Esophagus (tissue), 2 donors: ENCODE measurements around the gene HELQ. TPM values are rescaled to one million over a fixed set of nuclear protein-coding genes. Genes with fewer than 3 reads are reported as not detected.
"Not testable (repeated sequence)": the region's sequence is repeated elsewhere in the genome, so short reads cannot be mapped to it uniquely, and the experiment has no call there.

Experiments
- H3K27ac ChIP-seq, 2 donors: one replicate each; pipeline ENCODE4 v1.5.1; 2013; ENCODE audit warnings: low read depth in 2 of 2, mild to moderate bottlenecking in 2 of 2, inconsistent platforms in 1 of 2, low read length in 1 of 2, moderate library complexity in 1 of 2
- H3K27me3 ChIP-seq, 2 donors: one replicate each; pipeline ENCODE4 v1.6.1; 2013; ENCODE audit warnings: low read length in 2 of 2, control low read depth in 1 of 2, mild to moderate bottlenecking in 1 of 2; ENCODE audit not compliant: insufficient read depth in 2 of 2, control insufficient read depth in 1 of 2
- H3K36me3 ChIP-seq, 2 donors: one replicate each; pipeline ENCODE4 v1.6.1; 2013; ENCODE audit warnings: low read length in 1 of 2; ENCODE audit not compliant: control insufficient read depth in 2 of 2, insufficient read depth in 2 of 2
- H3K4me1 ChIP-seq, 2 donors: one replicate each; pipeline ENCODE4 v1.6.1; 2013; ENCODE audit warnings: low read length in 1 of 2; ENCODE audit not compliant: control insufficient read depth in 2 of 2, insufficient read depth in 2 of 2
- H3K4me3 ChIP-seq, 2 donors: one replicate each; pipeline ENCODE4 v1.5.1; 2013; ENCODE audit warnings: low read length in 2 of 2, mild to moderate bottlenecking in 2 of 2, low read depth in 1 of 2, moderate library complexity in 1 of 2
- H3K9me3 ChIP-seq, 2 donors: one replicate each; pipeline ENCODE4 v1.6.1; 2013; ENCODE audit warnings: mild to moderate bottlenecking in 2 of 2, low read depth in 1 of 2, low read length in 1 of 2, moderate library complexity in 1 of 2; ENCODE audit not compliant: control insufficient read depth in 2 of 2, insufficient read depth in 1 of 2
- WGBS, 2 donors: extraction: QIAGEN DNeasy Blood & Tissue Kit; methylation state at CpG; one replicate each; pipeline ENCODE4 v1.1.7; 2013; 5-methylcytosine and 5-hydroxymethylcytosine counted together
- polyA plus RNA-seq, 2 donors: library from polyadenylated mRNA; stranded (reverse); fragments of 200-250 nt; gene quantifications; one replicate each; pipeline ENCODE4 v1.2.3, GENCODE V29; 2013
- donor health status: healthy with polysubstance abuse.
- donor health status: Bipolar disorder and iron deficiency.

HELQ gene
- polyA plus RNA-seq, 2 donors, result 4.3 to 6.6 TPM

DNA sequence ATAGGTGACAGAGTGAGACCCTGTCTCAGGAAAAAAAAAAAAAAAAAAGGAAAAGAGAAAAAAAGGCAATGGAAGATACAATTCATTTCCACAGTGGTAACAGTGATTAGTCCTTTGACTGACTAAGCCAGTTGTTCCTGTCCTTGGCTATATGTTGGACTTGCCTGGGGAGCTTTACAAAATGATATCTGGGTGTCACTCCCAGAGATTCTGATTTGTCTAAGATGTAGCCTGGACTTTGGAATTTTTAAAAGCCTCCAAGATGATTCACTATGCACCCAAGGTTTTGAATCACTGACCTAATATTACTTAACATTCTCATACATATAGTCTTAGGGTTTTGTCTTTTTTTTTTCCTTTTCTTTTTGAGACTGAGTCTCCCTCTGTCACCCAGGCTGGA, 16.9 kb downstream of the HELQ start:
- H3K36me3 ChIP-seq, result peaks cover 3 to 8% of the 10 kb centered on the region in 2 donors

DNA sequence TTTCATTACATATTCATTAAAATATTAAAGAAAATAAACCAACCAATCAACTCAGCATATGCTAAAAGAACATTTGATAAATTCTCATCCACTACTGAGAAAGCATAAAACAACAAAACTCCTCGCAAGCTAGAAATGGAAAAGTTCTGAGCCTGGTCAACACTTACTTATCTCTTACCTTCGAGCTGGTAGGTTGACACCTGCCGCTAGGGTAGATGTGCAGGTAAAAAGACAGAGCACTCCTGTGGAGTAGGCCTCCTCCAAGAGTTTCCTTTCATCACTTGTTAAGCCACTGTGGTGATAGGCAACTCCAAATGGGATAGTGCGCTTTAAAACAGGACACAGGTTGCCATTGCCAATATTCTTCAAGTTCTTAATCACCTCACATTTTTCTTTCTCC, 18.9 kb downstream of the HELQ start:
- Histone ChIP-seq H3K36me3 (peaks cover under 1 to 6% of the 10 kb centered on the region in 2 donors), H3K4me3 (no peak overlapping the region), H3K9me3 (no peaks in the 10 kb centered on the region), H3K27ac (no peak overlapping the region), H3K27me3 (no peaks in the 10 kb centered on the region), H3K4me1 (no peaks in the 10 kb centered on the region)
- WGBS, 2 donors, result 88 to 96% methylated on average over 4 of the region's 4 CpGs

More for the DNA sequence above, 16.9 kb downstream of the HELQ start:
- Histone ChIP-seq H3K27me3 (no peaks in the 10 kb centered on the region), H3K4me1 (no peaks in the 10 kb centered on the region), H3K27ac (no peak overlapping the region), H3K9me3 (no peaks in the 10 kb centered on the region), H3K4me3 (no peak overlapping the region)

DNA sequence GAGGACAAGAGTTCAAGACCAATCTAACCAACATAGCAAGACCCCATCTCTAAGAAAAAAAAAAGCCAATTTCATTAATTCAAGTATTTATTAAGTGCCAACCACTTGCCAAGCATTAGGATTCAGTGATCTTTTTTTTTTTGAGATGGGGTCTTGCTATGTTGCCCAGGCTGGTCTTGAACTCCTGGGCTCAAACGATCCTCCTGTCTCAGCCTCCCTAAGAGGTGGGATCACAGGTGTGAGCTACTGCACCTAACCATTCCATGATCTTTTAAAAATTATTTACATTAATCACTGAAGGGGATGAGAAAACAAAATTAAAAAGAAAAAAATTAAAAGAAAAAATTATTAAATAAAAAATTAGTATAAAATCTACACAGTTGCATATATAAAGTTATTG, 24.4 kb downstream of the HELQ start:
- H3K9me3 ChIP-seq, result no peaks in the 10 kb centered on the region
- H3K4me1 ChIP-seq, result no peaks in the 10 kb centered on the region
- no peak overlapping the region for H3K4me3 ChIP-seq
- no peaks in the 10 kb centered on the region for H3K27me3 ChIP-seq
- no peak overlapping the region for H3K27ac ChIP-seq
- WGBS, 2 donors, result 95 to 98% methylated on average over 1 of the region's 1 CpG
- H3K36me3 ChIP-seq, result peaks cover 0 to 3% of the 10 kb centered on the region in 2 donors

DNA sequence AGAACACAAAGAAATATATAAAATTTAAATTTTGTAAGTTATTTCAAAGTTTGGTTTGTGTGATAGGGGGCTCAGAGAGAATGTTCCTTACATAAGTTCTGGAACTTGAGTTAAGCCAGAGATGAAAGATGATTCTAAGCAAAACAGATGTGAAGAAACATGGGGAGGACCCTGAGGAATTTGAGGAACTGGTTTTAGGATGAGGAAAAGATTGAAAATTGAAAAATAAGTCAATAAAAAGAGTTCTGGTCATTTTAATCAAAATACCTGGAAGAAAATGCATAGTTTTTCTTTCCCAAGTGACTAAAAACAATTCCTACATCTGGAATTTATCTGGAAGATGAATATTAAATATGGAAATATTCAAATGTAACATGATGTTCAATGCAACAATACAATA, 37.4 kb downstream of the HELQ start:
- Histone ChIP-seq H3K9me3 (no peaks in the 10 kb centered on the region), H3K27me3 (no peaks in the 10 kb centered on the region), H3K4me1 (no peaks in the 10 kb centered on the region), H3K36me3 (peaks cover 4% of the 10 kb centered on the region in 2 donors), H3K4me3 (no peak overlapping the region), H3K27ac (no peak overlapping the region)

DNA sequence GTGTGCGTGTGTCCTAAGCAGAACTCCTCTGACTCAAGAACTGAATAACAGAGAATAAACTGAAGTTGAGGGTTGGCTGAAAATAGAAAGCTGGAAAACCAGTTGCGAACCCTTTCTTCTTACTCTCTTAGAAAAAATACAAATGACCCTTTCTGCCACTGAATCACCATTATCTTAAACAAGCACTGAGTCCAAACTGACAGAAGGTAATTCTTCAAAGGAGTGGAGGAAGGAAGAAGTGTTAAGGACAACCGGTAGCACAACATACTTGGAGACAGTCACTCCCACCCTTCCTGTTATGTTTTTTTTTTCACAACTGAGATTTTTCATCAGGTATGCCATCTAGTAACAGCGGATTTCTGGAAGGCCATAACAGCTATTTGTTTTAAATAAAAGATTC, 38.1 kb downstream of the HELQ start:
- peak overlapping the region in 1 of 2 donors; percentile 15 for H3K27ac ChIP-seq
- no peaks in the 10 kb centered on the region for H3K4me1 ChIP-seq
- 81 to 85% methylated on average over 4 of the region's 4 CpGs for WGBS, 2 donors
- H3K27me3 ChIP-seq, result no peaks in the 10 kb centered on the region
- no peak overlapping the region for H3K4me3 ChIP-seq
- peaks cover 4% of the 10 kb centered on the region in 2 donors for H3K36me3 ChIP-seq
- H3K9me3 ChIP-seq, result no peaks in the 10 kb centered on the region

DNA sequence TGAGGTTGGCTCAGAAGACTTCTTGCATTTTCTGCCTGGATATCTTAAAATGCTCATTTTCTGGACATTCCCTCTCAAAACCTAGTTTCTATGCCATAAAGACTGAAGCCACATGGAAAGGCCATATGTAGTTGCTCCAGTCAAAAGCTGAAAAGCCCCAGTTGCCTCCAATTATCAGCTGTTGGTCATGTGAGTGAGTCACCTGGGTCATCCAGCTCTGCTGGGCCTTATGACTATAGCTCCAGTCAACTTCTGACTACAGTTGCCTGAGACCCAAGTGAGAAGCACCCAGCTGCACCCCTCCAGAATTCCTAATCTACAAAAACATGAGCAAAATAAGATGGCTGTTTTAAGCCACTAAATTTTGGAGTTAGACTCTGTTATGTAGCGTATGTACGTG, 41.9 kb downstream of the HELQ start:
- whole genome bisulfite sequencing, 2 donors, result 96 to 97% methylated on average over 2 of the region's 2 CpGs
- no peaks in the 10 kb centered on the region for H3K9me3 ChIP-seq
- no peak overlapping the region for H3K4me3 ChIP-seq
- H3K27ac ChIP-seq, result no peak overlapping the region
- no peaks in the 10 kb centered on the region for H3K27me3 ChIP-seq
- H3K4me1 ChIP-seq, result no peaks in the 10 kb centered on the region
- peaks cover 4% of the 10 kb centered on the region in 2 donors for H3K36me3 ChIP-seq

DNA sequence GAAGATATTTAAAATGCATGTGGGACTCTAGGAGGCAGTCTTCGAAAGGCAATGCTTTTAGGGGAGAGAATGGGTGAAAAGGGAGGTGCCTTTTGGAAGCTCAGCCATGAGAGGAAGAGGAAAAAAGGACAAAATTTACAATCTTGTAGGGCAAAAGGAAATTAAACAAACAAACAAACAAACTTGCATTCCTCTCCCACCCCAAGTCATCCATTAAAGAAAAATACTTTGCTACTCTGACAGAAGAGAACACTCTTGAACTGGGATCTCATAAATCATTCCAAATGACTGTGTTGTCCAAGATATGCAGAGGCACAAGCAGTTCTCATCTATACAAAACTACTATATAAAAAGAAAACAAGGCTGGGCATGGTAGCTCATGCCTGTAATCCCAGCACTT, 46.7 kb downstream of the HELQ start:
- no peak overlapping the region for H3K27ac ChIP-seq
- peaks cover 0 to 4% of the 10 kb centered on the region in 2 donors for H3K36me3 ChIP-seq
- no peaks in the 10 kb centered on the region for H3K4me1 ChIP-seq
- WGBS, 2 donors, result 93 to 100% methylated on average over 1 of the region's 1 CpG
- H3K4me3 ChIP-seq, result no peak overlapping the region
- no peaks in the 10 kb centered on the region for H3K9me3 ChIP-seq
- no peaks in the 10 kb centered on the region for H3K27me3 ChIP-seq

DNA sequence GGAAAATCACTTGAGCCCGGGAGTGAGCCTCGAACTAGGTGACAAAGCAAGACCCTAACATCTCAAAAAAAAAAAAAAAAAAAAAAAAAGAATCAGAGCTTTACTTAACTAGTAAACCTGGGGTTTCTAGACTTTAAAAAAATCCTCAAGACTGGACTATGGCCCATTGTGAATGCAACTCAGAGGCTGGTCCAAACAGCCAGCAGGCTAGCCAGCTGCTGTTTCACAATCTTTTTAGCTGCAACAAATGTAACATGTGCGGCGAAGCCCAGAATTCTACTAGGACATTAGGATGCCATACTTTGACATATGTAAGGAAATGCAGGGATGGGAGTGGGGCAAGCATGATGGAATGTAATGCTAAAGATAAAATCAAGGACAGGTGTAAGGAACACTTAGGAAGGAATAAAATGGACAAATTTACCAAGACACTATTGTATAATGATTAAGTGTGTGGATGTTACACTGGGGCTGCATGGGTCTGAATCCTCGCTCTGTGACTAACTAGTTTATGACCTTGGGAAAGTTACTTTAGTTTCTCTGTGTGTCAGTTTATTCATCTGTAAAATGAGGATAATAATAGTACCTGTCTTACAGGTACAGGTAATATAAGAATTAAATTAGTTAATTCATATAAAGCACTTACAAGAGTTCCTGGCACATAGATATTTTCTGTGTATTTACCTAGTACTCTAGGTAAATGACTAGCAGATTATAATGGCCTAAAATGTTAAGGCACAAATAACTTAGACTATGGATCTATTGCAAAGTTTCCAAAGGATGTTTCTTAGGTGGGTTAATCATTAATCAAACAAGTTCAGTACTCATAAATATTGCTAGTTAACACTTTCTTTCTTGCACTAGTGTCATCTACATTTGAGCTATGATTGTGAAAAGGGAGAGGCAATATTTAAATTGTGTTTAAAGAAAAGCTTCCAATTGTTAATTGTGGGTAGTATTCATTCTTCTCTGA, 49.5 kb downstream of the HELQ start:
- H3K4me3 ChIP-seq, result no peak overlapping the region
- no peaks in the 10 kb centered on the region for H3K27me3 ChIP-seq
- no peaks in the 10 kb centered on the region for H3K36me3 ChIP-seq
- H3K27ac ChIP-seq, result no peak overlapping the region
- H3K9me3 ChIP-seq, result no peaks in the 10 kb centered on the region
- WGBS, 2 donors, result 93 to 97% methylated on average over 5 of the region's 5 CpGs
- no peaks in the 10 kb centered on the region for H3K4me1 ChIP-seq

DNA sequence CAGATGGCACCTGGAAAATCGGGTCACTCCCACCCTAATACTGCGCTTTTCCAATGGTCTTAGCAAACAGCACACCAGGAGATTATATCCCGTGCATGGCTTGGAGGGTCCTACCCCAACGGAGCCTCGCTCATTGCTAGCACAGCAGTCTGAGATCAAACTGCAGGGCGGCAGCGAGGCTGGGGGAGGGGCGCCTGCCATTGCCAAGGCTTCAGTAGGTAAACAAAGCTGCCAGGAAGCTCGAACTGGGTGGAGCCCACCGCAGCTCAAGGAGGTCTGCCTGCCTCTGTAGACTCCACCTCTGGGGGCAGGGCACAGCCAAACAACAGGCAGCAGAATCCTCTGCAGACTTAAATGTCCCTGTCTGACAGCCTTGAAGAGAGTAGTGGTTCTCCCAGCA, 57.5 kb downstream of the HELQ start:
- not testable (repeated sequence) for H3K4me3 ChIP-seq, H3K36me3 ChIP-seq, H3K27ac ChIP-seq, H3K27me3 ChIP-seq, H3K9me3 ChIP-seq, H3K4me1 ChIP-seq
- 91 to 92% methylated on average over 10 of the region's 10 CpGs for WGBS, 2 donors

DNA sequence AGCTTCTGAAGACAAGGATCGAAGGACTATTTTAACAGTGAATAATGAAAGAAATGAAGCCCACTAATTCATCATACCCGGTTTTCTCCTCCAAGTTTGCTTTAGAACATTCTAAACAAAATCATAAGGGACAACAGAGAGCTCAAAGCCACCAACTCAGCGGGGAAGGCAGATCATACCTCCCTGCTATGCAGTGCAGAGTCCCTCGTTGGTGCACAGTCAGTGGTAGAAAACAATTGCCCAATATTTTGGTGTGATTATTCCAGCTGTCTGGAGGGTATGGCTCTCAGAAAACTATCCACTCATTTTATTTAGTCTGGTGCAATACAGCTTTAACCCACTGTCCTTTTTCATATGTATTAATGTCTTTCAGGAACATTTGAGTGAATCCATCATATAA, 61.7 kb downstream of the HELQ start:
- Histone ChIP-seq H3K36me3 (no peaks in the 10 kb centered on the region), H3K9me3 (no peaks in the 10 kb centered on the region), H3K4me3 (no peak overlapping the region), H3K27me3 (no peaks in the 10 kb centered on the region), H3K4me1 (no peaks in the 10 kb centered on the region), H3K27ac (no peak overlapping the region)
- WGBS, 2 donors, result 71 to 76% methylated on average over 4 of the region's 4 CpGs
